Measurements from ENCODE around the gene ADGRL1.
"Not testable (repeated sequence)": the region's sequence is repeated elsewhere in the genome, so short reads cannot be mapped to it uniquely, and the experiment has no call there.

Gene ADGRL1

DNA sequence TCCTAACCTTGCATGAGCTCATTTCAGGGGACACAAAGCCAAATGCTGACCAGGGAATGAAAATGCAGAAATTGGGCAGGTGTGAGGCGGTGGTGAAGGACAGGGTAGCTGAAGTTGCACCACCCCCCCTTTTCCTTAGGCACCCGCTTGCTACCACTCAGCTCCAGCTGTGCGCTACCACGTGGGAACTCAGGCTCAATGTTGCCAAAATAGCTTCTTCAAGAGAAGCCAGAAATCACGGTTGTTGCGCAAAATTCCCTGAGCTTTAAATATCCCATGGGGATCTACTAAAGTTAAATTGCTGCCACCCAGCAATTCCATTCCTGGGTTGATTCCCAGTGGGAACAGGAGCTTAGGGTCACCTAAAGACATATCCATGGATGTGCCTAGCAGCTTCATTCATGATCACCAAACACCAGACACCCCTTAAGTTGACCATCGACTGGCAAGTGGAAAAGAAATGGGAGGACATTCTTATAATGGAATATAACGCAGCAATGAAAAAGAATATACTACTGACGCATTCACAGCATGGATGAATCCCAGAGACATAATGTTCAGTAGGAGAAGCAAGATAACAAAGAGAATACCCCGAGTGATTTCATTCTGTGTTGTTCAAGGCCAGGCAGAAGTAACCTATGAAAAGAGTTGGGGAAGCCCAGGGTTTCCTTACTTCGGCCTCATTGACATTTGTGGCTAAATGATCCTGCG lies 12.8 kb upstream of the ADGRL1 start:
- no peak for DNase-seq (ENCODE audit: low read depth in 2 of 2)

DNA sequence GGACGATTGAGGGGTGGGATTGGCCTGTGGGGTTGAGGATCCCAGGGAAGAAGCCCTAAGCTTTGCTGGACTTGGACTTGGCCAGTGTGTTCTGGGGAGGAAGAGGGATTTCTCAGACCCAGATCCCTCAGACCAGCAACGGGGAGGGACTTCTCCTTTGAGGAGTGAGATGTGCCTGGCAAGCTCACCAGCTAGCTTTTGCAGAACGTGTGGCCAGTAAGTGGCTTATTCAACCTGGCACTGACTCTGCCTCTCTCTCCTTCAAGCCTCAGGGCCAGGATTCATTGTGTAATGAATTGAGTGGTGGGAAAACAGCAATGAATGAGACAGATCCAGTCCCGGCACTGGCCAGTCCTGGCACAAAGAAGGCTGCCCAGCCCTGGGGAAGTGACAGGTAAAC lies 11.9 kb upstream of the ADGRL1 start:
- not testable (repeated sequence) for DNase-seq (ENCODE audit: low read depth in 2 of 2)

DNA sequence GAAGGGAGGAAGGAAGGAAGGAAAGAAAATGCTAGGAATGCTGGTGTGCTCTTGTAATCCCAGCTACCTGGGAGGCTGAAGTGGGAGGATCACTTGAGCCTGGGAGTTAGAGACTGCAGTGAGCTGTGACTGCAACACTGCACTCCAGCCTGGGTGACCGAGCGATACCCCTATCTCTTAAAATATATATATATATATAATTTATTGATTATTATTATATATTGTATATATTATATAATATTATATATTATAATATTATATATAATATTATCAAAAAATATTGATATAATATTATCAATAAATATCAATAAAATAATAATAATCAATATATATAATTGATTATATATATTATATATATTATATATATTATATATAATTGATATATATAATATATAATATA lies 8.6 kb upstream of the ADGRL1 start:
- DNase-seq (ENCODE audit: low read depth in 2 of 2): no peak

DNA sequence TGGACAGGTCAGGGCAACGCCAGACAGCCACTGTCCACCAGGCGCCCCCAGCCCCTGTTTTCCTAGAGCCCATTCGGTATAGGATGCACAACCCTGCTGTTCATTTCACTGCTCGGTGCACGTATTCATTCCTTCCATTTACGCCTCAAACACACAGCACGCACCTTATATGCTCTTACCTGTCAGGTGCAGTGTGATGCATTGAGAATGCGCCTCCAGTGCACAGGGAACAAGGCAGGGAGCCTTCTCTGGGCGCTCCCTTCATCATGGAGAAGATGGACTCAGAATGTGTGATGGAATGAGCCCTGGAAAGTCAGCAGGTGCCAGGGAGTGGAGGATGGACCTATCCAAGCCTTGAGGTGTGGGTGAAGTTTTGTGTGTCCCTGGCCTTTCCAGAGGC lies 4.2 kb upstream of the ADGRL1 start:
- not testable (repeated sequence) for DNase-seq (ENCODE audit: low read depth in 2 of 2)

DNA sequence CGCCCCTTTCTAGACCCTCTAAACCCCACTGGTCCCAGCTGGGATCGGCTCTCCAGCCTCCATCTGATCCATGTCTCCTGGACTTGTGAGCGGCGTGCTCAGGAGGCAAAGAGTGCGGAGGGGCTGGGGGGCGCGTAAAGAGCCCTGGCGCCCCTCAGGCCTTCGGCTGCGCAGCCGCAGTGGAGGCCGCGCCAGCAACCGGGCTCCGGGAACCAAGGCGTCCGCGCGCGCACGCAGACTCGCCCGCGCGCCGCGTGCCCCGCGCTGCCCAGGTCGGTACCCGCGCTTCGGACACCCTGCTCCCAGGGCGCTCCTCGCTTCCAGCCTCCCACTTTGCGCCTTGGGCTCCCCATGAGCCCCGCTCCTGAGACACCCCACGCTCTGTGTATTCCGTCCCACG lies 3.4 kb upstream of the ADGRL1 start:
- DNase-seq (ENCODE audit: low read depth in 2 of 2): not testable (repeated sequence)

DNA sequence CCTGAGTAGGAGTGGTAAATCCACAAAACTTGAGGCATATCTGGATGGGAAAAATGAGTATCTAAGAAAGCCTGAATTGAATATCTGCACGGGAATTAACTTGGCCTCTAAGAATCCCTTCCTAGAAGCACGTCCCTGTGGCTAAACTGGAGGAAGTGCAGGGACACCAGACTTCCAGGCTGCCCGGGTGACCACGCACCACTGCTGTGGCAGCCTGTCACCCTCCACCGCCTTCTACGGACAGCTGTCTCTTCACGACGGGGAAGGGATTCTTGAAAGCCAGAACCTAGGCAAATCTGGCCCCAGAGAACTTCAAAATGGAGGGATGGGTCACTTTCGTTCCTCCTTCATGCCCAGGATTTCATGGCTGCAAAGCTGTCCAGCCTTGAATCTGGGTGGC lies 2.5 kb upstream of the ADGRL1 start:
- DNase-seq (ENCODE audit: low read depth in 2 of 2): not testable (repeated sequence)

DNA sequence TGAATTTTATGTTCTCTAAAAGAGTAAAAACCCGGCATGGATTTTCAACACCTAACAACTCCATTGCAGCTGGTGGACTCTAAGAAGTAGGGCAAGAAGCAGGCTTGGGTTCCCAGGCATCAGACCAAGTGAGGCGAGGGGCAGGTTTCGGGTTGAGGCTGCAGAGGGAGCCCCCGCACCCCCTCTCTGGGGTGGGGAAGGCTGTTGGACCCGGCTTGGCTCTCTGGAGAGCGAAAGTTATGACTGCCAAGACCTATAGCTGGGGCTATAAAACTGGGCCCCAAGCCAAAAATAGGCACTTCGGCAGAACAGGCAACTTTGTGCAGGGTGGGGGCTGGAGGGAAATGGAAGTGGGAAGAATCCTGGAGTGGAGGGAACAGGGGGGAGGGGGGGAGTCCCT lies 1.8 kb upstream of the ADGRL1 start:
- not testable (repeated sequence) for DNase-seq (ENCODE audit: low read depth in 2 of 2)

DNA sequence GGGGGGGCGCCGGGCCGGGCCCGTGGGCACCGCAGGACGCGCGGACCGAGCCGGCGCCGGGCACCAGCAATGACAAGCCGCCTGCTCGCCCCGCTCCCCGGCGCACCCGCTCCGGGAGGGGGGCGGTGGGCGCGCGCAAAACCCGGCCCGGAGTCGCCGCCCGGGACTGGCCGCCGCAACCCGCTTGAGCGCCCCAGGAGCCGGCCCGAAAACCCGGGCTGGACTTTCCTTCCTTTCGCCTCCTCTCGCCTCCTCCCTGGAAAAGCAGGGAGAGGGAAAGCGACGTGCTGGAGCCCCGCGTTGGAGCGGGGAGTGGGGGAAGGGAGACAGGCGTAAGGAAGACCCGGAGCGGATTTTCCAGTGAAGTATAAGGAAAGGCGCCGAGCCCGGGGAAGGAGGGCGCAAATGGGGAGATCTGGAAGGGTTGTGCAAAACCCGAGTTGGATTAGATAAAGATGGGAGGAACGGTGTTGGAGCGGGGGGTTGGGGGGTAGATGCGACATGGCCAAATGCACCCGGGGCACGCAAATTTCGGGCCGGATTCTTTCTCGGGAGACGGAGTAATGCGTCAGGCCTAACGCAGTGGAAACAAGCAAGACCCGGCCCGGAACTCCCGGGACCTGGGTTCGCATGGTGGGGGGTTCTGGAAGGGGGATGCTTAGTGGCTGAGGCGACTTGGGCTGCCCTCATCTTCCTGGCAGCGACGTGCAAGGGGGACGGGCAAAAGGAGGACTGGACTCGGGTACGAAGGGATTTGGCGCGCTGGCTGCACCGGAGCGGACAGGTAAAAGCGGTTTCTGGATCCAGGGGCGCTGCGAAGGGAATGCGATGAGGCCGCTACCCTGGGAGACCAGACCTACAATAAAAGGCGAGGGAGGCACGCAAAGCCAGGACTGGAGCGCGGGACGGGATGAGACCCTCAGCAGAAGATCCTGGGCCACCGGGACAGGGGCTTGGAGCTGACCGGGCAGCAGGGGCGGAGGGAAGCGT lies 1.1 kb upstream of the ADGRL1 start:
- peak; percentile 64 for DNase-seq (ENCODE audit: low read depth in 2 of 2)

DNA sequence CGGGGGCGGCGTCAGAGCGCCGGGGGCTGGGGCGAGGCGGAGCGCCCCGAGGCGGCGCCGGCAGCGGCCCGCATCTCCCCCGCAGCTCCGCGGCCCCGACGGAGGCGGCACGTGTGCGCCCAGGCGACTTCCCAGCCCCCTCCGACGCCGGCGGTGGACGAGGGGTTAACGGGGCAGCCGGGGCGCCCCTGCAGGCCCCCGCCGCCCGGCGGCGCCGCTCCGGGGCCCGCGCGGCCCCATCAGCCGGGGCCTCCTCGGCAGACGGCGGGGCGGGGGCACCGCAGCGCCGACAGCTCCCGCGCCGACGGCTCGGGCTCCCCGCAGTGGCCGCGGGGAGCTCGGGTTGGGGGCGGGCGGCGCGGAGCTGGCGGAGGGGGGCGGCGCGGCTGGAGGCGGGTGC lies 339 bp upstream of the ADGRL1 start:
- not testable (repeated sequence) for DNase-seq (ENCODE audit: low read depth in 2 of 2)

DNA sequence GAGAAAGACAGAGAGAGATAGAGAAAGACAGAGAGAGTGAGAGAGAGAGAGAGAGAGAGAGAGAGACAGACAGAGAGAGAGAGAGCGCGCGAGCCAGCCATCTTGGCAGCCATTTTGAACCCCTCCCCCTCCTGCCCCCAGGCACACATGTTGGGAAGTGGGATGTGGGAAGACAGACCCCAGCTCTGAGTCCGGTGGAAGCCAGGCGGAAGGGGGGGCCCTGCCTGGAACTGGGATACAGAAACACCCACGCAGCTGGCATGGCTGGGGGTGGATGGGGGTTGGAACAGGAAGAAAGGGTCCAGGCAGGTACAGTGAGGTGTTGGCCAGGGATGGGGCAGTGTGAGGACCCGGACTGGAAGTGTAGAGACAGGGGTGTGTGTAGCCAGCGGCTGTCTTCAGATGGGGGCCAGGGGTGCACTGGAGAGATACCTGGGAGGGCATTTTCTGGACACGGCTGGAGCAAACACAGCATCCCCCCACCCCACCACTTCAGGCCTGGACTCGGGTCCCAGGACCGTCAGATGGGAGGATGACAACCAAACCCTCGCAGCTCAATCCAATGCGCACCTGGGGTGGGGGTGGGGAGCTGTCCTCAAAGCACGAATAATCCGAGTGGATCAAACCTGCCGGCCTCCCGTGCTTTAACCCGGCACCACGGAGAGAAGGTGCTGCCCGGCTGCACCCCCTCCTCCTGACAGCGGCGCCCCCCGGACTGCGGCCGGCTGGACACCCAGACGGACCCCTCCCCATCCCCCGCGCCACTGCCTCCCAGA lies 1.1 kb downstream of the ADGRL1 start:
- DNase-seq (ENCODE audit: low read depth in 2 of 2): not testable (repeated sequence)

DNA sequence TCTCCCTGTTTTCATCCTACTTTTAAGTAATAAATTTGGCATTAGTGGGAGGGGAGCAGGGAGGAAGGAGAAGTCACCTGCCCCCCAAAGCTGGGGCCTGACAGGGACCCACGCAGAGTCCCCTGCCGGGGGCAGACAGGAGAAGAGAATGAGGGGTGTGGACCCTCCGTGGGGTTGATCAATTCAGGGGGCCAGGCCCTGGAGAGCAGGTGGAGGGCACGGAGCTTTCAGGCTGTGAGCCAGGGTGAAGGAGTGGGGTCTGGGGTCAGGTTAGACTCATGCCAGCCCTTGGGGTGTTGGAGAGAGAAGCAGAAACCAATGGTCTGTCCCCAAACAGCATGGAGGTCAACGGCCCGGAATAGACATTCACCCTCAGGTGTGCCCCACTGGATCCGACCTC lies 1.8 kb downstream of the ADGRL1 start:
- not testable (repeated sequence) for DNase-seq (ENCODE audit: low read depth in 2 of 2)

DNA sequence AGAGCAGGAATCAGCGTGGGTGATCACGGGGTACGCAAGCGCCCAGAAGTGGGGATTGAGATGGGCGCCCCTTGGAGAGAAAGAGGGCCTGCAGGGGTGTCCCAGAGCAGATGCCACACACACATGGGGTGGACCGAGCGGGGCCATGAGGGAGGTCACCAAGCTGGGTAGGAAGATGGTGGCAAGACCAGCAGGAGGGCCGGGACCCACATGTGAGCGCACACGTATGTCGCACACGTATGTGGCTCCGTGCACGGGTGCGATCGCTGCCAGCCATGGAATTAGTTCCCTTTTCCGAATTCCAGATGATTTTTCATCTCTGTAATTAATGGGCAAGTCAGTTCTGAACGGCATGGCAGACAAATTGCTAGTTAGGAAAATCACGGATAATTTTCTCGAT lies 2.2 kb downstream of the ADGRL1 start:
- not testable (repeated sequence) for DNase-seq (ENCODE audit: low read depth in 2 of 2)

DNA sequence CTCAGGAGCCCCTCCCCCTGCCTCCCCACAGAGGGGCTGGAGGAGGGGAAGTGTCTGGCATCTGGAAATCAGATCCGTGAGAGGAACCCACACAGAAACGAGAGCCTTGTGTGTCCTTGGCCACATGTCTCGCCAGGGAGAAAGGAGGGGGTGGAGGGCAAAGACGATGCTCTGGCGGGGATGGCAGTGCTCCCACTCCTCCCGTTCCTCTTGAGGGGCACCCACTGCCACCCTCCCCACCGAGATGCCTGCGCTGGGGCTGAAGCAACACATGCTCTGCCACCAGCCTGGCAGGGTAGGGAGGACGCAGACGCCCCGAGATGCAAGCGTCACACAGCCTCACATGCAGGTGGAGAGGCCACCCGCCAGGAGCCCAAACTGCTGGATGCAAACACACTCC lies 2.8 kb downstream of the ADGRL1 start:
- DNase-seq (ENCODE audit: low read depth in 2 of 2): no peak

DNA sequence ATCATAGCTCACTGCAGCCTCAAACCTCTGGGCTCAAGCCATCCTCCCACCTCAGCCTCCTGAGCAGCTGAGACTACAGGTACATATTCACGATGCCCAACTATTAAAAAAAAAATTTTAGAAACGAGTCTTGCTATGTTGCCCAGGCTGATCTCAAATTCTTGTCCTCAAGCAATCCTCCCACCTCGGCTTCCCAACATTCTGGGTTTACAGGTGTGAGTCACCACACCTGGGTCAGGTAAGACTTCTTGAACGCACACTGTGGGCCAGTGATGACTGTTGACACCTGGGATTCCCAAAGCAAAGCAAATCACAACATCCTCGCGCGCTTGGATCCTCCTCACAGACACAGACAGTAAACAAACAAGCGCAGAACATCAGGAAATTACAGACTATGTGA lies 4.5 kb downstream of the ADGRL1 start:
- not testable (repeated sequence) for DNase-seq (ENCODE audit: low read depth in 2 of 2)

DNA sequence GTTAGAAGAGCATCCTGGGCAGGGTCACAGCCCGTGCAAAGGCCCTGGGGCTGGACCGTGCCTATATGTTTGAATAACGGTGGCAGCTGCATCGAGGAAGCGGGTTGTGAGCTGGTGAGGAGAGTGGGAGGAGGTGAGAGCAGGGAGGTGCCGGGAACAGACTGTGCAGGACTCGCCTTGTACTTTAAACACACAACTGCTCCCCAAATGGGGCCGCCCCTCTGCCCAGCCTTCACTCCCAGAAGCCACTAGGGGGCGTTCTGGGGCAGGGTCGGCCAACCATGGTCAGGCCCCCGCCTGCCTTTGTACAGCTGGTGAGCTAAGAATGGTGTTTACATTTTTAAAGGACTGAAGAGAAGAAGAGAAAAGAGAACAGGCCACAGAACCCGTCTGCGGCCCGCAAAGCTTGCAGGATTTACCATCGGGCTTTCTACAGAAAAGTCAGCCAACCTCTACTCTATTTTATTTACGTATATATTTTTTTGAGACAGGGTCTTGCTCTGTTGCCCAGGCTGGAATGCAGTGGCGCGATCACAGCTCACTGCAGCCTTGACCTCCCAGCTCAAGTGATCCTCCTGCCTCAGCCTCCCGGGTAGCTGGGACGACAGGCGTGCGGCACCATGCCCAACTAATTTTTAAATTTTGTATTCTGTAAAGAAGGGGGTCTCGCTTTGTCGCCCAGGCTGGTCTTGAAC lies 5.7 kb downstream of the ADGRL1 start:
- not testable (repeated sequence) for DNase-seq (ENCODE audit: low read depth in 2 of 2)

DNA sequence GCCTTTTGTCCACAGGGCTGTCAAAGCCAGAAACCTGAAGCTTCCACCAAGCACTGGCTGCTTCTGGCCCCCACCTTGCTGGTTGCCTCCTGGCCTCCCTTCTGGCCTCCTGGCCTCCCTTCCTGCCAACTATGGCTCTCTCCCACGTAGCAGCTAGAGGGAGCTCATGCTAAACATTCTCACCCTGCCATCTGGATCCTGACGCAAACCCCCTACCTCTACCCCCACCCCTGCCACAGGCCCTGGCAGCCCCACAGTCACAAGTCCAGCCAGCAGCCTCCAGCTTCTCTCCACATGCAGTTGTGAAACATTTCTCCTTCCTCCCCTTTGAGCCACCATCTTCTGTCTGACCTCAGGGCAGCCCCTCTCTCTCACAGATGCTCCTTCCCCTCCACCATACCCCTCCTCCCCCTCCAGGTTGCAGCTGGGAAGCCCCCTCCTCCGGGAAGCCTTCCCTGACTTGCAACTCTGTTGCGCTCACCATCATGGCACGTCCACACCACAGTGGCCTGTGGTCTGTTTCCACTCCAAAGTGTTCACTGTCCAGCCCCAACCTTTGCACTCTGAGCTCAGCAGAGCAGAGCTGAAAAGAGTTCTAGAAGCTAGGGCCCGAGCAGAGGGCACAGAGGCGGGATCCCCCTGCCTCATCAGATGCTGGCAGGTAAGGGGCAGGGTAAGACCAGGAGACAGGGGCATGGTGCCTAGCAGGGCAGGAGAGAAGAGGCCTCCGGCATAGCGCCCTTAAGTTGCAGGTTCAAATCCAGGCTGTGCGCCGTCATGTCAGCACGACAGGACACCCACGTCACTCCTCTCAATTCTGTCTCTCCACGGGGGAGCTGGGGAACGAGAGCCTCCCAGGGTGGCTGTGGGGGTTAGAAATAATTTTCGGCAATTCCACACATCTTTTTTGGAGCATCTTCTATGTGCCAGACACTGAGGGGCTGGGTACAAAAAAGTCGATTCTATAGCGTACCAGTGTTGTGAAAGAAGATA lies 7.3 kb downstream of the ADGRL1 start:
- DNase-seq (ENCODE audit: low read depth in 2 of 2): no peak

DNA sequence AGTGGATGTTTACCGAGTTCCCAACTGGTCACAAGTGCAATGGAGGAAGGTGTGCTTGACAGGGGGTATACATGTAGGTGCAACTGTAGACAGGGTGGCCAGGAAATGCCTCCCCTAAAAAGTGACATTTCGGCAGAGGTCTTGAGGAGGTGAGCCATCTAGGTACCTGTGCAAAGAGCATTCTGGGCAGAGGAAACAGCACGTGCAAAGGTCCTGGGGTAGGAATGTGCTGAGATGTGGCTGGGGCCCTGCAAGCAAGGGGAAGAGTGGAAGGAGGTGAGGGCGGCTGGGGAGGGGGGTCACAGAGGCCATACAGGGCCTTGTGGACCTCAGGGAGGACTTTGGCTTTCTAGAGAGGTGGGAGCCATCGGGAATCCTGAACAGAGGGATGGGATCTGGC lies 8.1 kb downstream of the ADGRL1 start:
- no peak for DNase-seq (ENCODE audit: low read depth in 2 of 2)

DNA sequence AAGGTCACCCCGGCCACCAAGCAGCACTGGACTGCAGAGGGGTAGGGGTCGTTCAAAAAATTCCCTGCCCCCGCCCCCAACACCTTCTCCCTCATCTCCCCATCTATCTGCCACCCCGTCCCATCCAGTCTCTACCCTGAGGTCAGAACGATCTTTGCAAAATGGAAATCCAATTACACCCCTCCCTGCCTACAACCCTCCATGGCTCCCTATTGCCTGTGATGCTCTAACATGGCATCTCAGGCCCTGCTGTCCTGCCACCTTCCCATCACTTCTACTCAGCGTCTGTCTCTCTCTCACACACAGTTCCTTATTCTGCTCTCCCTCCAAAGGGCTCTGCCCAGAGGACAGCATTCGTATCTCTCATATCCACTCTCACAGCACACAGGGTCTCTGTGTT lies 8.7 kb downstream of the ADGRL1 start:
- not testable (repeated sequence) for DNase-seq (ENCODE audit: low read depth in 2 of 2)

DNA sequence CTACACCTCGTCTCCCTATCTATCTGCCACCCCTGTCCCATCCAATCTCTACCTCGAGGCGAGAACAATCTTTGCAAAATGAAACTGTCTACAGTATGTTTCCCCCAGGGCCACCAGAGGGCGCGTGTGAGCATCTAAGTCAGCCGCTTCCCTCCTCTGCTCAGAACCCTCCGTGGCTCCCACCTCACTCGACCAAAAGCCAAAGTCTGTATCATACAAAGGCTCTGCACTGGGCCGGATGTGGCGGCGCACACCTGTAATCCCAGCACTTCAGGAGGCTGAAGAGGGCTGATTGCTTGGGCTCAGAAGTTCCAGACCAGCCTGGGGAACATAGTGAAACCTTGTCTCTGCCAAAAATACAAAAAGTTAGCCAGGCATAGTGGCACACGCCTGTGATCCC lies 9.9 kb downstream of the ADGRL1 start:
- DNase-seq (ENCODE audit: low read depth in 2 of 2): peak; percentile 46 to 51

DNA sequence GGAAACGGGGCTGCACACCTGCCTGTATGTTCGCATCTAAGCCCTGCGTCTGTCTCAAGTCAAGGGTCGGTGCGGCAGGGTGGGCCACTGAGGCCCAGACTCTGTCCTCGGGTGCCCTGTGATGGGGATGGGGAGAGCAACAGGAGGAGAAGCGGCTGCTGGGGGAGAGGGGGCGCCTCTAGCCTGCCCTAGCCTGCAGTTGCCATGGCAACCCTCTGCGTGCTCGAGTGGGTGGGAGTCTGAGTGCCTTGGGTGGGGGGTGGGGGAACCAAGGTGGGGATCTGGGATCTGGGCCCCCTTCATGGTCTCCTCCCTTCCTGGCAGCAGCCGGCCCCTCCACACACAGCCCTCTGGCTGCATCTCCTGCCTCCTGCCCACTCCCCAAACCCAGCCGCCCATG lies 10.8 kb downstream of the ADGRL1 start:
- not testable (repeated sequence) for DNase-seq (ENCODE audit: low read depth in 2 of 2)

Measured in stimulated activated CD8-positive, alpha-beta memory T cell treated with anti-CD3 and anti-CD28 coated beads, Interleukin-15, amount 100 ng/mL, for 4 hours (primary cell).